NOMO-1 (cell line): ENCODE measurements around the gene HSD11B1L.
"Not testable (repeated sequence)": the region's sequence is repeated elsewhere in the genome, so short reads cannot be mapped to it uniquely, and the experiment has no call there.

ENCODE experiments used
- DNase-seq, 2 experiments: peaks; one replicate each; lab custom pipeline; 2025; ENCODE audit not compliant: unreplicated experiment in 2 of 2; lab: John Stamatoyannopoulos, UW

HSD11B1L gene

GRCh38 chr19:5719961-5720790, 39.3 kb downstream of the HSD11B1L start, which contains the start of the genes CATSPERD and LONP1:
TSS of gene CATSPERD (plus strand) at chr19:5720637. CDS start at chr19:5720738, 101 bp downstream.
TSS of gene LONP1 (minus strand) at chr19:5720146. CDS start at chr19:5720132, 14 bp downstream.
- peak; percentile 97 to 98 for DNase-seq

- DNase-seq = no peak
Observed at GRCh38 chr19:5727453-5728050, 46.7 kb downstream of the HSD11B1L start.

- DNase-seq = not testable (repeated sequence)
Observed at GRCh38 chr19:5733172-5733571, 52.3 kb downstream of the HSD11B1L start.
